Stimulated activated naive CD8-positive, alpha-beta T cell treated with anti-CD3 and anti-CD28 coated beads, Interleukin-15, Interleukin-2, amounts not matched to agents 100 ng/mL and 50 ng/mL, for 24 hours (primary cell): ENCODE measurements around the gene TMEM63A.
A peak's percentile ranks its signal among the peaks of the same experiment; 100 is the strongest.
"Not testable (repeated sequence)": the region's sequence is repeated elsewhere in the genome, so short reads cannot be mapped to it uniquely, and the experiment has no call there.

ENCODE experiments used
- H3K27ac Mint-ChIP-seq: one replicate; pipeline ENCODE4 v1.8.0; 2021; ENCODE audit warnings: mild to moderate bottlenecking, mixed read lengths
- H3K27me3 Mint-ChIP-seq: one replicate; pipeline ENCODE4 v1.8.0; 2021; ENCODE audit warnings: mixed read lengths
- H3K36me3 Mint-ChIP-seq: one replicate; pipeline ENCODE4 v1.8.0; 2021; ENCODE audit warnings: low read depth, mixed read lengths
- H3K4me1 Mint-ChIP-seq: one replicate; pipeline ENCODE4 v1.8.0; 2021; ENCODE audit warnings: low read depth, mixed read lengths
- H3K4me3 Mint-ChIP-seq: one replicate; pipeline ENCODE4 v1.8.0; 2021; ENCODE audit warnings: mild to moderate bottlenecking, mixed read lengths
- H3K9me3 Mint-ChIP-seq: one replicate; pipeline ENCODE4 v1.8.0; 2021; ENCODE audit warnings: mixed read lengths

TMEM63A gene

DNA sequence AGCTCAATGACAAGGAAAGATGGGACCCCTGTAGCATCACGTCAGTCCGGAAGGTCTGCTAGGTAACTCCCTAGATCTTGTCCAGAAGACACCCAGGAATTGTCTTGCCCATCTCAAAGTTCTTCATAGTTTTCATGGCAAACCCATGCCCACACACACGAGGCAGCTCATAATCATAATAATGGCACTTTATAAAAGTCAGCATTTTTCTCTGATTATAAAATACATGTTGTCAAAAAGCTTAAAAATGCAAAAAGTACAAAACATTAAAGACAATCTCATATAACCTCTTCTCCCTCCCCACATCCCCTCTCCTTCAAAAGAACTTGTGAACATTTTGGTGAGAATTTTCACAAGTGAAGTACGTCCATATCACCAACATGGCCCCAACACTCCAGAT, 41.5 kb downstream of the TMEM63A start:
- no peaks in the 10 kb centered on the region for H3K27me3 Mint-ChIP-seq
- no peaks in the 10 kb centered on the region for H3K9me3 Mint-ChIP-seq
- H3K4me3 Mint-ChIP-seq: no peak overlapping the region
- H3K4me1 Mint-ChIP-seq: peaks cover 3% of the 10 kb centered on the region
- peak overlapping the region; percentile 8 for H3K27ac Mint-ChIP-seq
- H3K36me3 Mint-ChIP-seq: no peaks in the 10 kb centered on the region

DNA sequence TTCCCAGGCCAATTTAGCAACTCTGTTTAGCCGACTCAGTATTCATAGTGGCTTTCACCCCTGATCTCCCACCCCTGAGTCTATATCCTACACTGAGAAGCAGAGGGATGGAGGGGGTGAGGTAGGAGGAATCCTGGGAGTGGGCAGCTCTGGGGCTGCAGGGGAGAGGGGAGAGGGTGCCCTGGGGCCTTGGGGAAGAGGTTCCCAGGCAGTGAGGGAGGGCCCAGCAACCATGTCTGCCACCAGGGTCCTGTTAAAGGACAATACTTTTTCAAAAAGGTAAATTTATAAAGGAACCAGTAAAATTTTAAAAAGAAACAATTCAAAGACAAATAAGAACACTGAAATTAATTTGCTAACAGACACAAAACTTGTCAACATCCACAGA, 42.0 kb downstream of the TMEM63A start:
- Mint-ChIP-seq H3K4me3 (no peak overlapping the region), H3K9me3 (no peaks in the 10 kb centered on the region), H3K27me3 (no peaks in the 10 kb centered on the region), H3K36me3 (no peaks in the 10 kb centered on the region), H3K4me1 (peaks cover 3% of the 10 kb centered on the region), H3K27ac (no peak overlapping the region)

DNA sequence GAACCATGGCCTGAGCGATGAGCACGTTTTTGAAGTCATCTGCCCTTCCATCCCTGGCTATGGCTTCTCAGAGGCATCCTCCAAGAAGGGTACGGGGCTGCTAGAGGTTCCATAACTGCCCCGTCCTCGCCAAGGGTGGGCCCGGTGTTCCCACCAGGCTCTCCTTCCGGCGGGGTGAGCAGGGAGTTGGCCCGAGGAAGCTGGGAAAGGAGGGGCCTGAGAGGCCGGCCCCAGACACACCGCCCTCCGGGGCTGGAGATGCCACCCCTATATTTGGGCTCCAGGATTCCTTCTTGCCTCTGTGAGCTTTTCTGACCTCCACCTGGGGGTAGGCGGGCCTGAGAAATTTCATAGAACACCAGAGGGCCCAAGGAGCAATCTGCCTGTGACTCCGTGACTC, 43.4 kb downstream of the TMEM63A start:
- peaks cover 3% of the 10 kb centered on the region for H3K4me1 Mint-ChIP-seq
- H3K27ac Mint-ChIP-seq: no peak overlapping the region
- H3K4me3 Mint-ChIP-seq: no peak overlapping the region
- H3K9me3 Mint-ChIP-seq: no peaks in the 10 kb centered on the region
- no peaks in the 10 kb centered on the region for H3K27me3 Mint-ChIP-seq
- no peaks in the 10 kb centered on the region for H3K36me3 Mint-ChIP-seq

DNA sequence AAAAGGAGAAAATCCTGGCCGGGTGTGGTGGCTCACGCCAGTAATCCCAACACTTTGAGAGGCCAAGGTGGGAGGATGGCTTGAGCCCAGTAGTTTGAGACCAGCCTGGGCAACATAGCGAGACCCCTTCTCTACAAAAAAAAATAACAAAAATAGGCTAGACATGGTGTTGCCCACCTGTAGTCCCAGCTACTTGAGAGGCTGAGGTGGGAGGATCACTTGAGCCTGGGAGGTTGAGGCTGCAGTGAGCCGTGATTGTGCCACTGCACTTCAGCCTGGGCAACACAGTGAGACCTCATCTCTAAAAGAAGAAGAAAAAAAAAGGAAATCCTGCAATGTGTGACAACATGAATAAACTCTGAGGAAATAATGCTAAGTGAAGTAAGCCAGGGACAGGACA, 45.9 kb downstream of the TMEM63A start:
- not testable (repeated sequence) for H3K4me3 Mint-ChIP-seq, H3K4me1 Mint-ChIP-seq, H3K9me3 Mint-ChIP-seq, H3K27ac Mint-ChIP-seq, H3K36me3 Mint-ChIP-seq, H3K27me3 Mint-ChIP-seq

DNA sequence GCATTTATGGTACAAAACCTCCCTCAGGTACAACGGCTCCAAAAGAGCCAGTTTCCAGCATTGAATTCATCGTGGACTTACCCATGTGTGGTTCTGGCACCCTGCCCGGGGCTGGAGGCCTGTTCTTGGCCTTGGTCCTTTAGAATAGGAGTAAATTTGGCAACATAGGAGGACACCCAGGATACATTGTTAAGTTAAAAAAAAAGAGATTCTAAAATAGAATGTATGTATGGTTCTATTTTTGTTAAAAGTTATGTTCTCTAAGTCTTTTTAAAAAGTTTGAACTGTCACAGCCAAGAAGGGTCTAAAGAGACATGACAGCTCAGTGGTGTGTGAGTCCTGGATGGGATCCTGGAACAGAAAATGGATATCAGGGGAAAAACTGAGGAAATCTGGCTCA, 46.3 kb downstream of the TMEM63A start:
- H3K36me3 Mint-ChIP-seq: no peaks in the 10 kb centered on the region
- no peak overlapping the region for H3K4me3 Mint-ChIP-seq
- no peaks in the 10 kb centered on the region for H3K4me1 Mint-ChIP-seq
- H3K27ac Mint-ChIP-seq: no peak overlapping the region
- no peaks in the 10 kb centered on the region for H3K27me3 Mint-ChIP-seq
- no peaks in the 10 kb centered on the region for H3K9me3 Mint-ChIP-seq

DNA sequence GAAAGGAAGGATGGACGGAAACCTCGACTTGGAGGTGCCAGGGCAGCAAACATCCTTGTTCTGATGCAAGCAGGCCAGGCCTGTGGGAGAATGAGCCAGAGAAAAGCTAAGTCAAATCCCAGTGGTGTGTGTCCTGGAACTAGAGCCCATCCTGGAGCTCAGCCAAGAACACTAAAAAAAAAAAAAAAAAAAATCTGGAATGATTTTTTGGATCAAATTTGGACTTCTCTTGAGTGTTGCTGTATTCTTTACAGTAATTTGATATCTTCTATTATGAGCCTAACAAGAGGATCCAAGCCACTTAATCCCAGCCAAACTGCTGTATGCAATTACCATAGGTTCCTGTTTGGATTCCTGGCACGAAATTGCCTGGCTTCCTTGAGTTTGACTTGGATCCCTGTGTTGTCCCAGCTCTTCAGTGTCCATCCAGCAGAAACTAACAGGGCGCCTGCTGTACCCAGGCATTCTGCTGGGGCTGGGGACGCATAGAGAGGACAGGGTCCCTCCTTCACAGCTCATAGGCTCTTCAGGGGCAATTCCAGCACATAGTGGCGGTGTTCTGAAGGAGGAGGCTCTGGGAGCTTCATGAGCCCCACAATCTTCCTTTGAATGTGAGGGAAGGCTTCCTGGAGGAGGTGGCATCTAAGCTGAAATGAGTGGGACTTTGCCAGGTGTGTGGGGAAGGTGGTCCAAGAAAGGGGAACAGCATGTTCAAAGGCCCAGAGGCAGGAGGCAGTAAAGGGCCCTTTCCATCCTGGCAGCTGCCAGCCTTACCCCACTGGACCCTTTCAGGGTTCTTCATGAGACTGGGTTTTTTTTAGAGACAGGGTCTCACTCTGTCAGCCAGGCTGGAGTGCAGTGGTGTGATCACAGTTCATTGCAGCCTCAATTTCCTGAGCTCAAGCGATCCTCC, 47.5 kb downstream of the TMEM63A start:
- no peaks in the 10 kb centered on the region for H3K9me3 Mint-ChIP-seq
- H3K4me1 Mint-ChIP-seq: no peaks in the 10 kb centered on the region
- no peaks in the 10 kb centered on the region for H3K36me3 Mint-ChIP-seq
- no peak overlapping the region for H3K27ac Mint-ChIP-seq
- H3K4me3 Mint-ChIP-seq: no peak overlapping the region
- no peaks in the 10 kb centered on the region for H3K27me3 Mint-ChIP-seq

DNA sequence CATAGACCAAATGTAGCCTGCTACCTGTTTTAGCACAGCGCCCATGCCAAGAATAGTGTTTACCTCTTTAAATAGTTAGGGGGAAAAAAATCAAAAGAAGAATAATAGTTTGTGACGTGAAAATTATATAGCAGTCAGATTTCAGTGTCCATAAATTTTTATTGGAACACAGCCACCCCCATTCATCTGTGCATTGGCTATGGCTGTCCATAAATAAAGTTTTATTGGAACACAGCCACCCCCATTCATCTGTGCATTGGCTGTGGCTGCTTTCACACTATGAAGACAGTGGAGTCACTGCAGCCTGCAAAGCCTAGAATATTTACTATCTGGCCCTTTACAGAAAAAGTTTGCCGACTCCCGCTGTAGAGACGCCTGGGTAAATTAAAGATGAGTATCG, 51.3 kb downstream of the TMEM63A start:
- no peak overlapping the region for H3K27ac Mint-ChIP-seq
- H3K4me3 Mint-ChIP-seq: no peak overlapping the region
- no peaks in the 10 kb centered on the region for H3K4me1 Mint-ChIP-seq
- H3K36me3 Mint-ChIP-seq: no peaks in the 10 kb centered on the region
- no peaks in the 10 kb centered on the region for H3K9me3 Mint-ChIP-seq
- H3K27me3 Mint-ChIP-seq: no peaks in the 10 kb centered on the region

DNA sequence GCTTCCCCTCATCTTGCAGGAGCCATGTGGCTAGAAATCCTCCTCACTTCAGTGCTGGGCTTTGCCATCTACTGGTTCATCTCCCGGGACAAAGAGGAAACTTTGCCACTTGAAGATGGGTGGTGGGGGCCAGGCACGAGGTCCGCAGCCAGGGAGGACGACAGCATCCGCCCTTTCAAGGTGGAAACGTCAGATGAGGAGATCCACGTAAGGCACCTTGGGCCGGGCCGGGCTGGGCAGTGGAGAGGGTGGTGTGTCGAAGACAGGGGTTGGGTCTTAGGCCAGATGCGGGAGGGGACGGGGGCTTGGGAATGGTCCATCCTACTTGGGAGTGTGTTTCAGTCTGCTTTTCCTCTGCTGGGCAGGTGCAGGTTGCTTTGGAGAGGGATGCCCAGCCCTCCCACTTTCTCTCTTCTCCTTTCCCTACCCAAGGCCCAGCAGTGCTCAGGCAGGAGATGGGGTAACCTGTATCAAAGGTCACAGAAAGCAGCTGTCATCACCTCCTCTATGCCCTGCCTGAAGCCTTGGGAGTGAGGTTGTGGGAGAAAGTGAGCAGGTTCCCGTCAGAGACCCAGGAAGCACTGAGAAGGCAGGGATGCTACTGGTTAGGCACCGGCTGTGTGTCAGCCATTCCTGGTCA, 53.4 kb downstream of the TMEM63A start:
- Mint-ChIP-seq H3K27ac (no peak overlapping the region), H3K27me3 (no peaks in the 10 kb centered on the region), H3K4me1 (no peaks in the 10 kb centered on the region), H3K4me3 (no peak overlapping the region), H3K36me3 (no peaks in the 10 kb centered on the region), H3K9me3 (no peaks in the 10 kb centered on the region)

DNA sequence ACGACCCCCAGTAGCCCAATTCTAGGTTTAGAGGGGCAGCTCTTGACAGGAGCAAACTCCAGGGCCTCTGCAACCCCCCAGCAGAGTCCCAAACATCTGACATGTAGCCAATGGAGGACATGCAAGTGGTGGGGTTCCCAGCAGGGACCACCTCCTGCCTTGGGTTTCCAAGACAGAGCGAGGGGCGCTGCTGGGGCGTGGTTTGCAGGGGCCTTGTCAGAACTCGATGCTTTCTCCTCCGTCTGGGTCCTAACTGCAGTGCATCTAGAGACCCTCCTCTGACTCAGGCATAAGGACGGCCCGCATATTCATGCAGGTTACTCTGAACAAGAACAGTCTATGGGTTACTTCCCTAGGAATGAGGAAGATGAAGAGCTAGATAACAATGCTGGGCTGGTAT, 55.1 kb downstream of the TMEM63A start:
- Mint-ChIP-seq H3K27me3 (no peaks in the 10 kb centered on the region), H3K27ac (no peak overlapping the region), H3K9me3 (no peaks in the 10 kb centered on the region), H3K4me3 (no peak overlapping the region), H3K36me3 (no peaks in the 10 kb centered on the region), H3K4me1 (no peaks in the 10 kb centered on the region)

DNA sequence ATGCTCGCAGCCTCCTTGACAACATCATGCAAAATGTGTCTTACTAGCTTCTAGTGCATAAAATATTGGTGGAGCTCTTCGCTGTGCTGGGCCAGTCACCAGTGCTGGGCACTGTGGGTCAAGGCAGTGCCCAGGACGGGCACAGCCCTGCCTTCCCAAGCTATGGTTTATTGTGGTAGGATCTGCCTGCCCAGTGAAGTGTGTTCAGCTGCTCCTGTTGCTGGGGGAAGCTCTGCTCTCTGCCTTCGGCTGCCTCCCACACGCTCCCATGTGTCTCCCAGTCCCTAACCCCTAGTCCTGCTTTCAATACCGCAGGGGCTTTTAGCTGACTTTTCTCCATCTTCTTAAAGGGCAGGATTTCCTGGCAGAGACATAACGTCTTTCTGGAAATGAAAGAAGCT, 56.6 kb downstream of the TMEM63A start:
- Mint-ChIP-seq H3K27me3 (no peaks in the 10 kb centered on the region), H3K36me3 (no peaks in the 10 kb centered on the region), H3K27ac (no peak overlapping the region), H3K9me3 (no peaks in the 10 kb centered on the region), H3K4me1 (no peaks in the 10 kb centered on the region), H3K4me3 (no peak overlapping the region)

DNA sequence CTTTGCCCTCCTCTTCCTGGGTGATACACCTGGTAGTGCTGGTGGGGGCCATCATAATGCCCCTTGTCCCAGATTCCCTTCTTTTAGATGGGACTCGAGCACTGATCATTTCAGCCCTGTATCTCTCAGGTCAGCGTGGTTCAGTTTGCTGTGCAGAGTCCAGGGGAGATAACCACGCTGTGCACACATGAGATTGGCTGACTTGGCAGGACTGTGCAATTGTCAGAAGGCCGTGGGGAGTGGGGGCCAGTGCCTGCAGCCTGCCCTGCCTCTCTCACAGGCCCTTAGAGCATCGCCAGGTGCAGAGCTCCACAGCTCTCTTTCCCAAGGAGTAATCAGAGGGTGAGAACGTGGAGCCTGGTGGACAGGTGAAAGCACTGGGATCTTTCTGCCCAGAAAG, 57.1 kb downstream of the TMEM63A start:
- H3K9me3 Mint-ChIP-seq: no peaks in the 10 kb centered on the region
- no peak overlapping the region for H3K4me3 Mint-ChIP-seq
- H3K27ac Mint-ChIP-seq: no peak overlapping the region
- H3K27me3 Mint-ChIP-seq: no peaks in the 10 kb centered on the region
- no peaks in the 10 kb centered on the region for H3K36me3 Mint-ChIP-seq
- H3K4me1 Mint-ChIP-seq: no peaks in the 10 kb centered on the region

DNA sequence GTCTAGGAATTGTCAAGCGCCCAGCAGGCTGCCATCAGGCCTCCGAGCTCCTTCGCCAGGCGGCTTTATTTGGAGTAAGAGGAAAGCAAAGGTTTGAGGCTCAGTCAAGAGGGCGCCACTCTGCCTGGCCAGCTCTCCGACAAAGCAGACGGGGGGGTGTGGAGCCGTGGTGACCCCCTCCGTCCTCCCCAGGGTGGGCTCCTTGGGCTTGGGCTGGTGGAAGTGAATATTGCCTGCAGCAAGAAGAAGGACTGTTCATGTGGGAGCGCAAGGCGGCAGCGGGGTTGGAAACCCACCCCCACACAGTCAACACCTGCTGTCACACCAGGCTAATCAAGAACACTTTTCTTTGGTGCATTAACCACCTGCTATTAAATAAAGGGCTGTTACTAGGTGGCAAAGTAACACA, 57.6 kb downstream of the TMEM63A start:
- Mint-ChIP-seq H3K4me1 (no peaks in the 10 kb centered on the region), H3K27me3 (no peaks in the 10 kb centered on the region), H3K9me3 (no peaks in the 10 kb centered on the region), H3K27ac (no peak overlapping the region), H3K4me3 (no peak overlapping the region), H3K36me3 (no peaks in the 10 kb centered on the region)

DNA sequence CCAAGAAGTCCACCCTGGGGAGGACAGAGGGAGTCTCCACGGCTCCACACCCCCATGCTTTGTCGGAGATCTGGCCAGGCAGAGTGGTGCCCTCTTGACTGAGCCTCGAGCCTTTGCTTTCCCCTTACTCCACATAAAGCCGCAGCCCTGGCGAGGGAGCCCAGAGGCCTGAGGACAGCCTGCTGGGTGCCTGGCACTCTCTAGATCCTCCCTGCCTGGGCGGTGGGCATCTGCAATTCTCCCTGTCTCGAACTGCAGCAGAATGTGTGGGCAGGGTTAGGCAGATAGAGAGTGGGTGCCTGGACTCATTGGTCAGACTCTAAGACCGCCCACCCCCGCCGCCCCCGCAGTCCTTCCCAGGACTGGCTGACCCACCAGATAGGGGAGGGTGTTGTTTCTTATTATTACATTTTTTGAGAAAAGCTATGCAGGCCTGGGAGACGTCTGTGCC, 58.3 kb downstream of the TMEM63A start:
- no peaks in the 10 kb centered on the region for H3K9me3 Mint-ChIP-seq
- H3K27me3 Mint-ChIP-seq: no peaks in the 10 kb centered on the region
- no peak overlapping the region for H3K4me3 Mint-ChIP-seq
- H3K4me1 Mint-ChIP-seq: no peaks in the 10 kb centered on the region
- no peak overlapping the region for H3K27ac Mint-ChIP-seq
- H3K36me3 Mint-ChIP-seq: no peaks in the 10 kb centered on the region

DNA sequence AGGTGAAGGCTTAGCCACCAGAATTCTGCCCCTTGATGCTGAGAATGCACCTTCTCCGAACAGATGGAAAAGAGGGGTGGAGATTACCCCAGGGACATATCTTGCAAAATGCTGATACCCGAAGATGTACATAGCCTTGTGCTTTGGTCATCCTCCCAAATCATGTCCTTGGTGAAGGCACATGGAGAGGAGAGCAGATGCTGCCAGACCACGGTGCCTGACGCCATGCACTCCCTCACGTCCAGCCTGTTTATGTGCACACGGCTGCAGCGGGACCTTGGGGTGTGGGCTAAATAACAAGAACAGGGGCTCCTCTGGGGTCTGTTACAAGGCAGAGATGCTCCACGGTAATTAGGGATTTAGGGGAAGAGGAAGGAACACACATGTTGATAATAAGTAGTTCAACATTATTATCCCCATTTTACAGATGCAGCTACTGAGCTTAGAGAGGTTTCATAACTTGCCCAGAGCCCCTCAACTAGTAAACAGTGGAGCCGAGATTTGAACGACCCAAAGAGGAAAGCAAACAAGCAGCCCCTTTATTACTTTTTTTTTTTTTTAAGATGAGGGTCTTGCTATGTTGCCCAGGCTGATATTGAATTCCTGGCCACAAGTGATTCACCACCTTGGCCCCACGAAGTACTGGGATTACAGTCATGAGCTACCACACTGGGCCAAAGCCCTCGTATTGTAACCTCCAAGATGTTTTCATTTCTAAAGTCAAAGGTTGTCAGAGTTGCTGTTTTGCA, 59.4 kb downstream of the TMEM63A start:
- Mint-ChIP-seq H3K4me3 (no peak overlapping the region), H3K27me3 (no peaks in the 10 kb centered on the region), H3K4me1 (peaks cover 4% of the 10 kb centered on the region), H3K36me3 (no peaks in the 10 kb centered on the region), H3K27ac (no peak overlapping the region), H3K9me3 (no peaks in the 10 kb centered on the region)

DNA sequence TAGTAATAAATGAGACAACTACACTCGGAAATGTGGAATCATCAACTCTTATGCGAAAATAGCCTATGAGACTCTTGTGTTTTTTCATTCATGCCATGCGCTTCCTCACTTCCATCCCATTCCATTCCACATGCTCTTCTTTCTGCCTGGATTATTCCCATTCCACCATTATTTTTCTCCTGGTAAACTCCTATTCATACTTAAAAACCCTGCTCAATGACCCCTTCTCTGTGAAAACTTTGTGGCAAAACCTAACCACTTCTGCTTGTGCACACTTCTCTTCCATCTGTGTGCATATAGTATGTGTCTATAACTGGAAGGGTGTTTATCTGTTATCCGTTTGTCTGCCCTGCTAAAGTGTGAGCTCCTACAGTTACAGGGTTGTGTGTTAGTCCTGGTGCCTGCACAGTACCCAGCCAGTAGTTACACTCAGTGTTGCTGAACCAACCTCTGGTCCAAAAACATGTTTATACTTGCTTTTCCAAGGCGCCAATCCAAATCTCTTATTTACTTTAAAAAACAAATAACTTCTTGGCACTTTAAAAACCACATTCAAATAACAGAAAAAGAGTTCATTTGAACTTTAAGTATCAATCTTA, 61.6 kb downstream of the TMEM63A start:
- Mint-ChIP-seq H3K27ac (no peak overlapping the region), H3K9me3 (no peaks in the 10 kb centered on the region)

More for the DNA sequence above, 61.6 kb downstream of the TMEM63A start:
- Mint-ChIP-seq H3K4me3 (no peak overlapping the region), H3K4me1 (peaks cover 7% of the 10 kb centered on the region), H3K27me3 (no peaks in the 10 kb centered on the region), H3K36me3 (no peaks in the 10 kb centered on the region)
